Medulla oblongata (tissue), 1 donor: ENCODE data around the gene BSDC1.
A peak's percentile ranks its signal among the peaks of the same experiment; 100 is the strongest.
"Not testable (repeated sequence)": the region's sequence is repeated elsewhere in the genome, so short reads cannot be mapped to it uniquely, and the experiment has no call there.

Experiments used
- DNase-seq: peaks from one replicate; pipeline ENCODE4 v3.0.0-alpha.2; 2015; ENCODE audit errors: extremely low spot score

The BSDC1 gene

GRCh38 chr1:32394141-32394889 is at the start of gene BSDC1:
Gene BSDC1 (minus strand): TSS chr1:32394441. CDS start chr1:32394414, 27 bp downstream.
- DNase-seq, result peak; percentile 100

DNA sequence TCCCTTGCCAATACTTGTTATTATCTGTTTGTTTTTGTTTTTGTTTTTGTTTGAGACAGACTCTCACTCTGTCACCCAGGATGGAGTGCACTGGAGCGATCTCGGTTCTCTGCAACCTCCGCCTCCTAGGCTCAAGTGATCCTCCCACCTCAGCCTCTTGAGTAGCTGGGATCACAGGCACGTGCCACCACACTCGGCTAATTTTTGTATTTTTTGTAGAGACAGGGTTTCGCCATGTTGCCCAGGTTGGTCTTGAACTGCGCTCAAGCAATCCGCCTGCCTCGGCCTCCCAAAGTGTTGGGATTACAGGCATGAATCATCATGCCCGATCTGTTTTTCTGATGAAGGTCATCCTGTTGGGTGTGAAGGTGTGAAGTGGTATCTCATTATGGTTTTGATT is 47.2 kb upstream of the BSDC1 start:
- not testable (repeated sequence) for DNase-seq

- DNase-seq, result not testable (repeated sequence)
Measured at GRCh38 chr1:32438777-32439176, 44.5 kb upstream of the BSDC1 start.

GRCh38 chr1:32438136-32438535 is 43.9 kb upstream of the BSDC1 start:
- no peak for DNase-seq

GRCh38 chr1:32431736-32432400 is 37.6 kb upstream of the BSDC1 start:
- DNase-seq, result no peak

DNA sequence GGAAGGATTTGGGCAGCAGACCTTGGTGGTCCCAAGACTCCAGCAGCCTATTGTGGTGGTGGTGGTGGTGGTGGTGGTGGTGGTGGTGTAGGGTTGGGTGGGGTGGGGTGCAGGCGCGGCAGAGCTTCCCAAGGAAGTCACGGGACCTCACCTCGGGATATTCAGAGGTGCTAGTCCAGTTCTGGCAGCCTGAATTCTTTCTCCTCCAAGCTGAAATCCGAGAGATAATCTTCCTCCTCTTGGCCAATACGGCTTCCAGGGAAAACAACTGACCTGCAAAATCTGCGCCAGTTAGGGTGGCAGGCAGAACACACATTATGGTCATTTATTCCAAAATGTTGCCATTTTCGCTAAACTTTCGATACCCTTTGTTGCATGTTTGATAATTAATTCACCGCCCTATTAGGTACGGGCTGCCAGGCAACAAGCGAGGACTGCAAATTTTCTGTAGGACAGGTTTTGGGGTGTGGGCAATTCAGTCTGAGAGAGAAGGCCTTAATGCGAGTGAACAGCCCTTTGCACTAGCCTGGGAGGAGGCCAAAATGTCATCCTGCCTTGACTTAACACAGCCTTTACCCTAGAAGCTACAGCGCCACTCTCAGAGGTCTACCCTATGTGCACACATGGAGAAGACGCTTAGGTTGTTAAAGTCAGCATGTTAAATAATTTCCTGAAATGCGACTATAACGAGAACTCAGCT is 33.2 kb upstream of the BSDC1 start:
- no peak for DNase-seq

DNA sequence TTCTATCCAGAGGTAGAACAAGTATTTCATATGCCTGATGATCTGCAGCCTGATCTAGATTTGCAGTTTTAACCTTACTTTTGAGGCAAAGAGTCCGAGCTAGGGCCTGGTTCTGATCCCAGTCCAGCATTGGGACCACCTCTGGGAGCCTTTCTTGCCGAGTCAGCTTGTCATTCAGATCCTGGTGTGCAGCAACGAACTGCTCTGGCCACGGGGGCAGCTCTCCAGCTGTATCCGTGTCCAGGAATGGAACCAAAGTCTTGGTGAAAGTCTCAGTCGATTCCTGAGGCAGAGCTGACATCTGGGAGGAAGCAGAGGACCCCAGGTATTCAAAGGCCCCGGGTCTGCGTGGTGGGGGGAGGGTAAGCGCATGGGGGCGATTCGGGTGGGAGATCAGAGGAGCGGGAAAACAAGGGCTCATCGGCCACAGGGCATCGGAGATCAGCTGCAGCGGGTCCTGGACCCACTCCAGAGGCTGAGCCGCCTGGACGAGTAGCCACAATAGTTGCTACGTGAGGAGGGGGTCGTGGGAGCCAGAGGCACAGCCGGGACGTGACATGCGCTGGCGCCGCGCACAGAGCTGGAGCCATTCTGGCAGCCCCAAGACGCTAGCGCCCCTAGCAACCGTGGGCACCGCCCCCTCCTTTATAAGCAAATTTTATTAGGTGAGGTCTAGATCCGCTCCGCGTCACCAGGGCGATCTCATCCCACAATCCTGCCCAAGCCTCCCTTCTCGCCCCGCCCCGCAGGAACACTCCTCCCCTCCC is 32.4 kb upstream of the BSDC1 start:
- no peak for DNase-seq

DNA sequence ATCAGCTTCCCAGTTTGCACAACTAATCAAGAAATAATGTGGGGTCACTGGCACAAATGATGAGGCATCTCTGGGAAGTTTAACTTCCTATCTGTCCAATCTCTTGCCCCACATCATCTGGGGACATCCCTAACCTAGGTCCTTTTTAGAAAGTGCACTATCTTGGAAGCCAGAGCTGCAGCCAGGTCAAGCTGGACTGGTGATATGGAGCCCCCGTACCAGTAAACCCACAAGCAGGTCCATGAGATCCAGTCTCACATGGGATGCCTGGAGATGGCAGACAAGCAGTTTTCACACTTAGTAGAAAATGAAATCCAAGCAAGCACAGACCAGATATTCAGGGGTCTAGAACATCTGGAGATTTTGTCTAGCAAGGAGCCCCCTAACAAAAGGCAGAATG is 27.5 kb upstream of the BSDC1 start:
- DNase-seq, result no peak

DNA sequence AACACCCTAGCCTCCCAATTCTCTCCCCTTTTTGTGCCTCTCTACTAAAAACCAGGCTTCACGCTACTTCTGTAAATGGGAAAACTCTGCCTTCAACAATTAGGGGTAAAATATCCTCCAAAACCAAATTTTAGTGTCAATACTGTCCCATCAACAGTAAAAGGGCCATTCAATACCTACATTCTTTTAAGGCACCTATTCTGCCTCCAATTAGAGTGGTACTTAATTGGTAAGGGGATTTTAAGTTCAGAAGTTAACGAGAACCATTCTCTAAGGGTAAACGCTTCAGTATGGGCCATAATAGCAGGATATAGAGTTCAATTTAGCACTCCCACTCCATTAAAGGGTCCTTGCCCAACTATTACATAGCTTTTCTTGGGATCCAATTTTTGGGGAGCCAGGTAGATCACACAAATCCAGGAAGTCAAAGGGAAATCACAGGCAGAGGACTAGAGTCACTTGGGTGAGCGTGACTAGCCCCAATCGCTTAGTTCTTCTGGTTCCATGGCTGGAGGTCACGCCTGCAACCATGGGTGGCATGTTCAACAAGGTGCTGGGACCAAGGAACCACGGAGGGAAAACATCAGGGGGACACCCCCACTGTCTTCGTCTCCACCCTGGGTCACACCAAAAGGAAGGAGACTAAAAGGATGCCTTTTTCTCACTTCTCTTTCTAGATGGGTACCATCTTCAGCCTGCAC is 20.1 kb upstream of the BSDC1 start:
- no peak for DNase-seq

DNA sequence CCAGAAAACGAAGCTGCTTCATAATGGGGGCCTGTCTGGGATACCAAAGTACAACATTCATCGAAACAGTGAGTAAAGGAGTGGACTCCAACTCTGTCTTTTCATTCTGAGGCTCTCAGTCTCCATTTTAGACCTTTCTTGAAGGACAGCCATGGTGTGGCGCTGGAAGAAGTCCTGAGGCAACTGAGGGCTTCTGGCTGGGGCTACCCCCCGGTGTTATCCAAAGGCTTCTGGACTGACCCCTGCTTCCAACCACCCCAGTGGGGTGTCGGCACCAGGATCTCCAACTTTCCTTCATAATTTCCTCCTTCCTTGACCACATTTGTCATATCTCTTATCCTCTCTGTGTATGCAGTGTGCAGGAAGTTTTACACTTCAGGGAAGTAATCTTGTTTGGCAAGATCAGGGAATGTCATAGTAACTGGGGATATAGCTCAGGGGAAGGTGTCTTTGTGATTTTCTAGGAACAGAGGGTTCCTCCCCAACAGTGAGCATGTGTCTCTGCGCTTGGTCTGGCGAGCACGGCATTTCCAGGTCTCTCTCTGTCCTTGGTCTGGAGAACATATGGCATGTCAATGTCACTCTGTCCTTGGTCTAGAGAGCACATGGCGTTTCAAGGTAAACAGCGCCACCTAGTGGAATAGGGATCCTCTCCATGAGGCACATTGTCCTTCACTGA is 19.4 kb upstream of the BSDC1 start:
- DNase-seq, result peak; percentile 77

- no peak for DNase-seq
Measured at GRCh38 chr1:32411261-32411660, 17.0 kb upstream of the BSDC1 start.

GRCh38 chr1:32406629-32407111 is 12.4 kb upstream of the BSDC1 start:
- no peak for DNase-seq

DNA sequence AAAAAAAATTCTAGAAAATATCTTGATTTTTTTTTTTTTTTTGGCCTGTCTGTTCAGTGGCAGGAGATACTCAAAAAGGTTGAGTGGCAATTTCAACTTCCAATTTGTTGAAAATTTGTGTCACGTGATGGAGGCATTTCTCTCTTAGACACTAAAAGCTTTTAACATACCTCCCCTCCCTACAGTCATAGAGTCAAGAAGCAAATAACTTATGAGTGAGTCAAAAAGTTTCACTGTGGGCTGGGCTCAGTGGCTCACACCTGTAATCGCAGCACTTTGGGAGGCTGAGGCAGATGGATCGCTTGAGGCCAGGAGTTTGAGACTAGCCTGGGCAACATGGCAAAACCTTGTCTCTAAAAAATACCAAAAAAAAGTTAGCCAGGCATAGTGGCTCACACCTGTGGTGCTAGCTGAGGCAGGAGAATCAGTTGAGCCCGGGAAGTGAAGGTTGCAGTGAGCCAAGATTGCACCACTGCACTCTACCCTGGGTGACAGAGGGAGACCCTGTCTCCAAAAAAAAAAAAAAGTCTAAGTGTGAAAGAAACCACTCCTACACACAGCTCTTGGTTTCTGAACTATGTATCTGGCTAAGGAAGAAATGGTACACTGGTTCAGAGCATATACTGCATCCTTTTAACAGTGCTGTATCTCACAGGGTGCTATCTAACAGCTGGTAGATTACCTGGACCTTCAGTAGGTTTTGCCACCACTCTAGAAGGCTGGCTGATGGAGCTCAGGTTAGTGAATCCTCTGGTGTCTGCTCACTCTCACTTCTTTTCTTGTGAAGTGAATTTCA is 11.6 kb upstream of the BSDC1 start:
- DNase-seq, result no peak

- DNase-seq, result no peak
Measured at GRCh38 chr1:32404946-32405345, 10.7 kb upstream of the BSDC1 start.

DNA sequence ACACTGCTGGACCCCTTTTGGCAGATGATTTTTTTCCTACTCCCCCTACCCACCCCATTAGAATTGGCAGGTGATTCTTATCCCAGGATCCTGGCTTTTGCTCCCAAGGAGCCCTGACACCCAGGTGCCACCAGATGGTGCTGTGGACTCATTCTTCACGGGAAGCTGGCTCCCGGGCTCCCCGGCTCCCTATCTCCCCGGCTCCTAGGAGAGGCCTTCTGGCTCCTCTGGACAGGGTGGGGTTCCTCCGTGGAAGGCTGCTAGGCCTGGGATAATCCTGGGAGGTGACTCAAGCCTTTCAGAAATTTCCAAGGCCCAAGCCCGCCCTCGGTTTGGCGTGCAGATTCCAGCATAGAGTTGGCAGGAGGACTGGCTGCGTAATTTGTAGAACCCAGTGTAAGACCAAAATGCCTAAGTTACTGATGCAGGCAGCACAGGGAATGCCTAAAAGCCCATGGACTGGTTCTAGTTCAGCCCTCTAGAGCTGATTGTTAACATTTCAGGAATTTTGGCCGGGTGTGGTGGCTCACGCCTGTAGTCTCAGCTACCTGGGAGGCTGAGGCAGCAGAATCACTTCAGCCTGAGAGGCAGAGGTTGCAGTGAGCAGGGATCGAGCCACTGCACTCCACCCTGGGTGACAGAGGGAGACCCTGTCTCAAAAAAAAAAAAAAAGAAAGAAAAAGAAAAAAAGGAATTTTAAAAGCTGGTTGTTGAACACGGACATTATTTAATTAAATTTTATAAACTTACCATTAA is 6.8 kb upstream of the BSDC1 start:
- DNase-seq, result peak; percentile 90

DNA sequence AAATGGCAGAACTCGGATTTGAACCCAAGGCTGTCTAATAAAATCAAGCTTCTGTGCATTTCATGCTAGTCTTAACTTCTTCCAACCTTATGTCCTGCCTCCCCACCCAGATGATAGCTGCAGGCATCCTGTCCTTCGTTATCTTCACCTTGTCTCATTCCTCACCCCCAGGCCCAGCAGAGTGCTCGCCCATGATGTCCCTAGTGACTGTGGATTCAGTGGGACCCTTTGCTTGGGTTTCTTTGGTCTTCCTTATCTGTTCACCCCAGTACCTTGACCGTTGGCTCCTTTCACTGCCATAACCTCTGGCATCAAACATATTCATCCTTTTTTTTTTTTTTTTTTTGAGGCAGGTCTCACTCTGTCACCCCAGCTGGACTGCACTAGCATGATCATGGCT is 5.6 kb upstream of the BSDC1 start:
- DNase-seq, result no peak

DNA sequence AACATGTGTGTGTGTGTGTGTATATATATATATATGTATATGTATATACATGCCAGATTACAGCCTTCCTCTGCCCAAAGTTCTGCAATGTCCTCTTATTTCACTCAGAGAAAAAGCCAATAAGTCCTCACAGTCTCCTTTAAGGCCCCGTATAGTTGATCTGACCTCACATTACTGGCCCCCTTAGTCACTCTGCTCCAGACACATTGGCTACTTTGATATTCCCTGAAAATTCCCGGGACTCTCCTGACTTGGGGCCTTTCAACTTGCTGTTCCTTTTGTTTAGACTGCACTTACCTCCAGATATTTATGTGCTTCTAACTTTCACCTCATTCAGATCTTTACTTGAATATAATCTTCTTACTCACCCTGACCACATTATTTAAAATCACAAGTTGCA is 4.2 kb upstream of the BSDC1 start:
- no peak for DNase-seq

- not testable (repeated sequence) for DNase-seq
Measured at GRCh38 chr1:32396524-32396923, 2.3 kb upstream of the BSDC1 start.

DNA sequence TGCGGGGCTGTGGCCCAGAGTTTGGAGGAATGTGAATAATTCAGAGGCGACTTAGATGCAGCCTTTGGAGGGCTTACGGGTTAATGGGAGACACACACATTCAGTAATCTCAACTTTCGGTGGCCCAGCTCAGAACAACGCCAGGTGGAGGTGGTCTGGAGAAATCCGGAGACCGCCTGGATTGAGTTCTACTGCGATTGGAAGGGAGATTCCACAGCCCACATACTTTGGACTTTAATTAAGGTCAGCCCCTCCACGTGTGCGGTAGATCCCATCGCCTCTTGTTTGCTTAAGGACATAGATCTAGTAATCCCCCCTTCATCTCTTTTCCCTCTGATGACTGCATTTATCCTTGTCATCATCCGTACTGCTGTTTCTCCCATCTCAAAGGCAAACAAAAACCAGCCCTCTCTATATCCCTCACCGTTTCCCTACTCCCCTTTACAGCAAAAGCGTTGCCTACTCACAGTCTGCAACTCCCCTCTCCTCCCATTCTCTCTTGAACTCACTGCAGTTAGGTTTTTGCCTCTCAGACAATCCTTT is 720 bp upstream of the BSDC1 start:
- DNase-seq, result no peak
